ENCODE data around the gene KIF17. TPM values are rescaled to one million over a fixed set of nuclear protein-coding genes. Genes with fewer than 3 reads are reported as not detected.

Gene KIF17
- total RNA-seq, 1 experiment from 2014 or later: 5.1 TPM

DNA sequence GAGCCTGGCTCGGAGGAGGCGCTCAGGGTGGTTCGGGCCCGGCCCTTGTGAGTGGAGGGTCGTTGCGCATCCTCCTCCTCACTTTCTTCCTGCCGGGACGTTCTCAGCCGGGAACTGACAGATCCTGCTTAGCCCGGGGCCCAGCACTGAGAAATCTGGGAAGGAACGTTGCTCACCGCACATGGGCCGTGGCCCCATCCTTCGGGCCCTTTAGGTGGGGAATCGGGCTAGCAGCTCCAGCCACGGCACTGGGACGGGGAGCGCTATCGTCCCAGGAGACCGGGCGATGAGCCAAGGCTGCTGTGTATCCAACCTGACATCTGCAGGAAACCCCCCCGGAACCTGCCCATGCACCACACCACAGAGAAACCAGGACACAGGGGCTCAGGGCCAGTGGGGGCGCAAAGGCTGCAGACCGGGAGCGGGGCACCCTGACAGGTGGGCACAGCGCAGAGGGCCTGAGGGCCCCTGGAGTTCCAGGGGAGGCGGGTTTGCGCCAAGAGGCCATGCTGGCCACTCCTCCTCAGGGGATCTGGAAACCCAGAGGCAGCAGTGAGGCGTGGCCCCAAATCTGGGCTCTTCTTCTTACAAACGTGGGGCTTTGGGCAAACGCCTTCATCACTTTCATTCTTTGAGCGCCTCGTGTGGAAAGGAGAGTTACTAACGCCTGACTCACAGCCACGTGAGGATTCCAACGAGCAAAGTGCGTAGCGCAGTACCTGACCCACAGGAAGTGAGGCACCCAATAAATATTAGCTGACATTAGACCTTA is 15.0 kb upstream of the KIF17 start, which contains the start of gene SH2D5:
TSS of gene SH2D5 (minus strand) at position 116 of the 772 bp plus-strand sequence. CDS start 4,659 bp downstream, outside the sequence.
- H3K79me2 ChIP-seq (ENCODE audit: insufficient read depth, low read length): no peaks in the 10 kb centered on the region
- H4K91ac ChIP-seq (ENCODE audit: insufficient read length, low read depth, low read length): no peak within 1 kb of the TSS
- TF ChIP-seq, protein P1, sequence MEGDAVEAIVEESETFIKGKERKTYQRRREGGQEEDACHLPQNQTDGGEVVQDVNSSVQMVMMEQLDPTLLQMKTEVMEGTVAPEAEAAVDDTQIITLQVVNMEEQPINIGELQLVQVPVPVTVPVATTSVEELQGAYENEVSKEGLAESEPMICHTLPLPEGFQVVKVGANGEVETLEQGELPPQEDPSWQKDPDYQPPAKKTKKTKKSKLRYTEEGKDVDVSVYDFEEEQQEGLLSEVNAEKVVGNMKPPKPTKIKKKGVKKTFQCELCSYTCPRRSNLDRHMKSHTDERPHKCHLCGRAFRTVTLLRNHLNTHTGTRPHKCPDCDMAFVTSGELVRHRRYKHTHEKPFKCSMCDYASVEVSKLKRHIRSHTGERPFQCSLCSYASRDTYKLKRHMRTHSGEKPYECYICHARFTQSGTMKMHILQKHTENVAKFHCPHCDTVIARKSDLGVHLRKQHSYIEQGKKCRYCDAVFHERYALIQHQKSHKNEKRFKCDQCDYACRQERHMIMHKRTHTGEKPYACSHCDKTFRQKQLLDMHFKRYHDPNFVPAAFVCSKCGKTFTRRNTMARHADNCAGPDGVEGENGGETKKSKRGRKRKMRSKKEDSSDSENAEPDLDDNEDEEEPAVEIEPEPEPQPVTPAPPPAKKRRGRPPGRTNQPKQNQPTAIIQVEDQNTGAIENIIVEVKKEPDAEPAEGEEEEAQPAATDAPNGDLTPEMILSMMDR (conservative IDR thresholded peaks at IDR 0.05): peak; percentile 41; the same call in 1 of the 3 replicates
- H2BK20ac ChIP-seq (ENCODE audit: low read depth, low read length, poor library complexity, severe bottlenecking): no peak within 1 kb of the TSS
- H3K27me3 ChIP-seq (ENCODE audit: insufficient read depth, low read length): peaks cover 8% of the 10 kb centered on the region; the same call in 1 of the 2 replicates
- no peaks in the 10 kb centered on the region for H4K20me1 ChIP-seq (ENCODE audit: control insufficient read depth, insufficient read depth, insufficient read length)
- no peak within 1 kb of the TSS for H2BK120ac ChIP-seq (ENCODE audit: low read depth, low read length, poor library complexity, severe bottlenecking)
- peak; percentile 77 for DNase-seq
- no peak within 1 kb of the TSS for H4K8ac ChIP-seq (replicated peaks; ENCODE audit: insufficient read length, low read depth, low read length)
- H3K9ac ChIP-seq (ENCODE audit: extremely low read depth, insufficient read length, low read length): no peak within 1 kb of the TSS
- no peak within 1 kb of the TSS for H2BK15ac ChIP-seq (ENCODE audit: low read depth, low read length)
- H3K4me2 ChIP-seq (ENCODE audit: insufficient read depth, insufficient read length, low read length): peak within 1 kb of the TSS; percentile 87
- Mint-ChIP-seq H3K4me3 (peak within 1 kb of the TSS; percentile 72 to 86), H3K4me1 (peaks cover 21 to 35% of the 10 kb centered on the region in 2 experiments), H3K27me3 (ENCODE audit: low read depth) (peaks cover 70% of the 10 kb centered on the region), H3K36me3 (ENCODE audit: insufficient read depth in 1 of 3, low read depth in 3 of 3) (no peaks in the 10 kb centered on the region; a peak in 3 of 7 replicates), H3K9me3 (no peaks in the 10 kb centered on the region; a peak in 1 of 5 replicates), H3K27ac (no peak within 1 kb of the TSS; a peak in 1 of 7 replicates)
- H3K79me1 ChIP-seq (ENCODE audit: insufficient read depth, low read depth, low read length, poor library complexity, severe bottlenecking): no peaks in the 10 kb centered on the region
- H3K14ac ChIP-seq (ENCODE audit: insufficient read depth, low read length): no peak within 1 kb of the TSS
- H3K23ac ChIP-seq (ENCODE audit: insufficient read length, low read depth, low read length): no peak within 1 kb of the TSS
- no CpG with 5 or more reads among the region's 38 CpGs for WGBS (ENCODE audit: extremely low coverage, insufficient read length, low lambda C conversion rate)
- no peak within 1 kb of the TSS for H3T11ph ChIP-seq (ENCODE audit: low read length)
- no peak within 1 kb of the TSS for H2AK5ac ChIP-seq (ENCODE audit: insufficient read length, low read length)
- no peak within 1 kb of the TSS for H2BK12ac ChIP-seq (ENCODE audit: insufficient read length, low read depth, low read length)
- H4K5ac ChIP-seq (ENCODE audit: insufficient read length, low read depth, low read length): no peak within 1 kb of the TSS
- no peak within 1 kb of the TSS for H3K56ac ChIP-seq (ENCODE audit: insufficient read length, low read depth, low read length)
- no peak within 1 kb of the TSS for H3K27ac ChIP-seq (ENCODE audit: insufficient read length, low read depth, low read length)
- no peak within 1 kb of the TSS for H2AFZ ChIP-seq (ENCODE audit: low read length)
- peaks cover 2% of the 10 kb centered on the region; the same call in 1 of the 2 replicates for H3K4me1 ChIP-seq (ENCODE audit: insufficient read depth, low read length)
- H3K4ac ChIP-seq (ENCODE audit: low read depth, low read length): no peak within 1 kb of the TSS
- no peak within 1 kb of the TSS for H2BK5ac ChIP-seq (ENCODE audit: insufficient read length, low read length)
- no peaks in the 10 kb centered on the region for H3K9me3 ChIP-seq (ENCODE audit: control insufficient read depth, low read depth, low read length)
- H3K23me2 ChIP-seq (ENCODE audit: insufficient read length, low read depth, low read length, poor library complexity, severe bottlenecking): peaks cover 12% of the 10 kb centered on the region
- H3K18ac ChIP-seq (ENCODE audit: insufficient read length, low read depth, low read length): no peak within 1 kb of the TSS

All from H9 (cell line).